ENCODE data around the gene LGALS9. TPM values are rescaled to one million over a fixed set of nuclear protein-coding genes. Genes with fewer than 3 reads are reported as not detected.
"Not testable (repeated sequence)": the region's sequence is repeated elsewhere in the genome, so short reads cannot be mapped to it uniquely, and the experiment has no call there.

Gene LGALS9
- total and polyA plus RNA-seq, 2 donors (not counting 1 experiment from before 2014, with no cell fraction given) = 1.7 to 2.1 TPM

DNA sequence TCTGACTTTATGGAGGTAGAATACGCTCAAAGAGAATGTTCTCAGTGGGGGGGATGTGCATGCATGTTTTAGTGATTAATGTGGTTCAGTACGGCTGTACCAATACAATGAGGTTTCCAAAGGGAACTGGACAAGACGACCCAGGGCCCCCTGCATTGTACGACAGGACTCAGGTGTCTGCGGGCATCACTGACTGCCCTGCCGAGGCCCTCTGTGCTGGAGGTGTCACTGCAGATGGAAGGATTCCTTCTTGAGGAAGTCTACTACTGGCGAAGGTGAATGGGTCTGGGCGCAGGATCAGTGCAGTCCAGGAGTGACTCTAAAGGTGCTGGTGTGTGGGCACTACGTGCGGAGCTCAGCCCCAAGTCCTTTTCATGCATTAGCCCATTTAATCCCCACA, 3.5 kb upstream of the LGALS9 start:
- Histone ChIP-seq H3K79me2 (ENCODE audit: control insufficient read depth, insufficient read depth, low read length) (no peaks in the 10 kb centered on the region), H3K27me3 (ENCODE audit: control insufficient read depth, insufficient read depth, low read length) (no peaks in the 10 kb centered on the region), H4K20me1 (ENCODE audit: control insufficient read depth, extremely low read depth, insufficient read depth, low read length) (no peaks in the 10 kb centered on the region), H3K9me3 (ENCODE audit: control insufficient read depth, insufficient read depth, low read depth, low read length) (no peaks in the 10 kb centered on the region), H3K4me1 (ENCODE audit: control insufficient read depth, extremely low read depth, insufficient read depth, low read length) (peaks cover 5% of the 10 kb centered on the region), H3K36me3 (ENCODE audit: control insufficient read depth, insufficient read depth, low read length) (no peaks in the 10 kb centered on the region), H3K4me3 (replicated peaks in 1 of 4; ENCODE audit: control extremely low read depth in 1 of 4, insufficient read depth in 1 of 4, low read depth in 3 of 4, low read length in 4 of 4) (no peak overlapping the region), H3K27ac (ENCODE audit: insufficient read depth, low read length) (no peak overlapping the region), H2AFZ (ENCODE audit: low read length) (no peak overlapping the region), H3K9ac (ENCODE audit: insufficient read depth, low read length) (no peak overlapping the region), H3K4me2 (ENCODE audit: extremely low read depth, insufficient read depth, low read length) (no peak overlapping the region)
- DNase-seq (ENCODE audit: low read depth in 2 of 2) = no peak
- TF ChIP-seq EZH2 (IDR thresholded peaks at IDR 0.05; ENCODE audit: low read length, missing control alignments) = no peak
- TF ChIP-seq CTCF (conservative IDR thresholded peaks at IDR 0.05 in 1 of 2, IDR thresholded peaks at IDR 0.05 in 1 of 2; ENCODE audit: low read depth in 1 of 2, low read length in 2 of 2) = no peak

DNA sequence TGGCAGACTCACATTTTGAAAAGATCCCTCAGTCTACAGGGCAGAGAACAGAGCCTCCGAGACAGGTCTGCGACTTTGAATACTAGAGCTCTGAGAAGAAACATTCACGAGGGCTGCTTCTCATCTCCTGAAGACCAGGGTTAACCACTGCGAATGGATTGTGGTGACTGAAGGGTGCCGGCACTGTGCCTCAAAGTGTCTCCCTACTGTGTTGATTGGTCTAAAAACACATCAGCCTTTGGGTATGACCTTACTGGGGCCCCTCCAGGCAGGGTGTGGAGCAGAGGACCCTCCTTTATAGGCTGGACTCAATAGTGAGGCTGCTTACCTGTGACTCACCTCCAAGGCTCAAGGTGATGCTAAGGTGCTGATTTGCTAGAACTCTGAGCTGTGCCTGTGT, 2.6 kb upstream of the LGALS9 start:
- no peak overlapping the region for H3K4me3 ChIP-seq (replicated peaks in 1 of 4; ENCODE audit: control extremely low read depth in 1 of 4, insufficient read depth in 1 of 4, low read depth in 3 of 4, low read length in 4 of 4)
- no peaks in the 10 kb centered on the region for H3K36me3 ChIP-seq (ENCODE audit: control insufficient read depth, insufficient read depth, low read length)
- H3K9ac ChIP-seq (ENCODE audit: insufficient read depth, low read length) = no peak overlapping the region
- H3K79me2 ChIP-seq (ENCODE audit: control insufficient read depth, insufficient read depth, low read length) = no peaks in the 10 kb centered on the region
- TF ChIP-seq EZH2 (IDR thresholded peaks at IDR 0.05; ENCODE audit: low read length, missing control alignments) (no peak), CTCF (conservative IDR thresholded peaks at IDR 0.05 in 1 of 2, IDR thresholded peaks at IDR 0.05 in 1 of 2; ENCODE audit: low read depth in 1 of 2, low read length in 2 of 2) (no peak)
- H4K20me1 ChIP-seq (ENCODE audit: control insufficient read depth, extremely low read depth, insufficient read depth, low read length) = no peaks in the 10 kb centered on the region
- no peak overlapping the region for H3K27ac ChIP-seq (ENCODE audit: insufficient read depth, low read length)
- no peak overlapping the region for H2AFZ ChIP-seq (ENCODE audit: low read length)
- no peaks in the 10 kb centered on the region for H3K27me3 ChIP-seq (ENCODE audit: control insufficient read depth, insufficient read depth, low read length)
- peaks cover 7% of the 10 kb centered on the region for H3K4me1 ChIP-seq (ENCODE audit: control insufficient read depth, extremely low read depth, insufficient read depth, low read length)
- no peak overlapping the region for H3K4me2 ChIP-seq (ENCODE audit: extremely low read depth, insufficient read depth, low read length)
- H3K9me3 ChIP-seq (ENCODE audit: control insufficient read depth, insufficient read depth, low read depth, low read length) = no peaks in the 10 kb centered on the region
- no peak for DNase-seq (ENCODE audit: low read depth in 2 of 2)

- not testable (repeated sequence) for H3K4me2 ChIP-seq (ENCODE audit: extremely low read depth, insufficient read depth, low read length); H3K27me3 ChIP-seq (ENCODE audit: control insufficient read depth, insufficient read depth, low read length); H3K4me1 ChIP-seq (ENCODE audit: control insufficient read depth, extremely low read depth, insufficient read depth, low read length); H3K79me2 ChIP-seq (ENCODE audit: control insufficient read depth, insufficient read depth, low read length); DNase-seq (ENCODE audit: low read depth in 2 of 2); H3K36me3 ChIP-seq (ENCODE audit: control insufficient read depth, insufficient read depth, low read length); H3K9ac ChIP-seq (ENCODE audit: insufficient read depth, low read length); H3K27ac ChIP-seq (ENCODE audit: insufficient read depth, low read length); H3K4me3 ChIP-seq (replicated peaks in 1 of 4; ENCODE audit: control extremely low read depth in 1 of 4, insufficient read depth in 1 of 4, low read depth in 3 of 4, low read length in 4 of 4); H4K20me1 ChIP-seq (ENCODE audit: control insufficient read depth, extremely low read depth, insufficient read depth, low read length); H3K9me3 ChIP-seq (ENCODE audit: control insufficient read depth, insufficient read depth, low read depth, low read length); H2AFZ ChIP-seq (ENCODE audit: low read length)
Measured at GRCh38 chr17:27629260-27629659, 1.7 kb upstream of the LGALS9 start.
